ENCODE results near the gene MCEE.

The MCEE gene

DNA sequence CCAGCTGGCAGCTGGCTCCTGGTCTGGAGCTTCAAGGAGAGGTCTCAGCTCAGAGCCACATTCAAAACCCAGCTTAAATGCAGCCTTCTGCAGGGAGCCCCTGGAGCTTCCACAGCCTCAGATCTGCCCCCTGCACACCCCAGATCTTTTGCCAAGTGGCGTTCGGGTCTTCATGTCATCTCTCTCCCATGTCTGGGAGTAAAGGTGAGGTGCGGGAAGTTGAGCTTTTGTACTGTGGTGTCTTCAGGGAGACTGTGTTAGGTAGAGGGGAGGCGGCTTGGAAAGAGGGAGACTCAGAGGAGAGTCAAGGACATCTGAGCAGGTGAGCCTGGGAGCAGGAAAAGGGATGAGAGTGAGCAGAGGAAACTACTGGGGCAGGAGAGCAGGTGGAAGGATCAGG, 25.8 kb upstream of the MCEE start:
- no peak overlapping the region for H3K4me3 ChIP-seq (ENCODE audit: control insufficient read depth, low read depth, low read length)
- no peak for DNase-seq (ENCODE audit: low read depth)
- TF ChIP-seq, protein P1, sequence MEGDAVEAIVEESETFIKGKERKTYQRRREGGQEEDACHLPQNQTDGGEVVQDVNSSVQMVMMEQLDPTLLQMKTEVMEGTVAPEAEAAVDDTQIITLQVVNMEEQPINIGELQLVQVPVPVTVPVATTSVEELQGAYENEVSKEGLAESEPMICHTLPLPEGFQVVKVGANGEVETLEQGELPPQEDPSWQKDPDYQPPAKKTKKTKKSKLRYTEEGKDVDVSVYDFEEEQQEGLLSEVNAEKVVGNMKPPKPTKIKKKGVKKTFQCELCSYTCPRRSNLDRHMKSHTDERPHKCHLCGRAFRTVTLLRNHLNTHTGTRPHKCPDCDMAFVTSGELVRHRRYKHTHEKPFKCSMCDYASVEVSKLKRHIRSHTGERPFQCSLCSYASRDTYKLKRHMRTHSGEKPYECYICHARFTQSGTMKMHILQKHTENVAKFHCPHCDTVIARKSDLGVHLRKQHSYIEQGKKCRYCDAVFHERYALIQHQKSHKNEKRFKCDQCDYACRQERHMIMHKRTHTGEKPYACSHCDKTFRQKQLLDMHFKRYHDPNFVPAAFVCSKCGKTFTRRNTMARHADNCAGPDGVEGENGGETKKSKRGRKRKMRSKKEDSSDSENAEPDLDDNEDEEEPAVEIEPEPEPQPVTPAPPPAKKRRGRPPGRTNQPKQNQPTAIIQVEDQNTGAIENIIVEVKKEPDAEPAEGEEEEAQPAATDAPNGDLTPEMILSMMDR (IDR thresholded peaks at IDR 0.05; ENCODE audit: control insufficient read depth, insufficient read depth, low read depth, low read length, missing control alignments) = no peak

GRCh38 chr2:71154798-71155197, 24.8 kb upstream of the MCEE start:
- TF ChIP-seq, protein P1 (IDR thresholded peaks at IDR 0.05; ENCODE audit: control insufficient read depth, insufficient read depth, low read depth, low read length, missing control alignments) = peak; percentile 17
- no peak overlapping the region for H3K4me3 ChIP-seq (ENCODE audit: control insufficient read depth, low read depth, low read length)
- DNase-seq (ENCODE audit: low read depth) = no peak

DNA sequence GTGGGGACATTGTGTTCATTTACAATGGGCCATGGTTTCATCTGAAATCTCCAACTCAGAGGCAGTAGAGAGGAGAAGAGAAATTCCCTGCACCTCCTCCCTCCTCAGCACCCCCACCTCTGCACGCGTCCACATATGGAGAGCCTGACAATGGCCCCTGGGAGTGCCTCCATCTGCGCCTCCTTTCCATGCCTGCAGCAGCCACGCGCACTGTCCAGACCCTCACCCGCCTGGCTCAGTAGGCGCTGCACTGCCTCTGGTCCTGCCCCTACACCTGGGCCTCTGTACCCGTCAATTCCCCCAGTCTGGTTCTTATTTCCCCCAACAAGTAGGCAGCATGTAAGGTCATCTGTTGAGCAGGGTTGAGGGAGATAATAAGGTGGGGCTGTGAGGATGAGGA, 24.2 kb upstream of the MCEE start:
- H3K4me3 ChIP-seq (ENCODE audit: control insufficient read depth, low read depth, low read length) = no peak overlapping the region
- DNase-seq (ENCODE audit: low read depth) = no peak
- TF ChIP-seq, protein P1 (IDR thresholded peaks at IDR 0.05; ENCODE audit: control insufficient read depth, insufficient read depth, low read depth, low read length, missing control alignments) = no peak

- TF ChIP-seq, protein P1 (IDR thresholded peaks at IDR 0.05; ENCODE audit: control insufficient read depth, insufficient read depth, low read depth, low read length, missing control alignments) = no peak
- no peak for DNase-seq (ENCODE audit: low read depth)
- no peak overlapping the region for H3K4me3 ChIP-seq (ENCODE audit: control insufficient read depth, low read depth, low read length)
Measured at GRCh38 chr2:71153585-71154224, 23.7 kb upstream of the MCEE start.

DNA sequence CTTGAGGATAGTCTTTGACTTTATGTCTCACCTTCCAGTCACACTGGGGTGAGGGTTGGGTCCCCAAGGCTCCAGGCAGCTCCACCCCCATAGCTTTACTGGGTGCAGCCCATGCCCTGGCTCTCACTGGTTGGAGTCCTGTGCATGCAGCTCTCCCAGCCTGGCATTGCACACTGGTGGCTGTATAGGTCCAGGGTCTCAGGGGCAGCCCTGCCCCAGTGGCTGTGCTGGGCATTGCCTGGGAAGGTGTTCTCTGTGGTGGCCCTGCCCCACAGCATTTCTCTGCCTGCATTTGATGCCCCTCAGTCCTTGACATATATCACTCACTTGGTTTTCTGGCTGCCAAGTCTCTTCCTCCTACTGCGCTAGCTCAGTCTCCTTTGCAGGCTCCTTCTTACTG, 21.6 kb upstream of the MCEE start:
- TF ChIP-seq, protein P1 (IDR thresholded peaks at IDR 0.05; ENCODE audit: control insufficient read depth, insufficient read depth, low read depth, low read length, missing control alignments) = no peak
- no peak for DNase-seq (ENCODE audit: low read depth)
- no peak overlapping the region for H3K4me3 ChIP-seq (ENCODE audit: control insufficient read depth, low read depth, low read length)

- DNase-seq (ENCODE audit: low read depth) = no peak
- no peak overlapping the region for H3K4me3 ChIP-seq (ENCODE audit: control insufficient read depth, low read depth, low read length)
- TF ChIP-seq, protein P1 (IDR thresholded peaks at IDR 0.05; ENCODE audit: control insufficient read depth, insufficient read depth, low read depth, low read length, missing control alignments) = no peak
Measured at GRCh38 chr2:71150082-71150816, 20.2 kb upstream of the MCEE start.
